Osteocyte (in vitro differentiated cells): ENCODE results near the gene CRISP1. TPM values are rescaled to one million over a fixed set of nuclear protein-coding genes. Genes with fewer than 3 reads are reported as not detected.

Experiments
- DNase-seq: peaks from one replicate; pipeline ENCODE4 v3.0.0; 2021; ENCODE audit warnings: mixed read lengths; ENCODE audit not compliant: unreplicated experiment; ENCODE audit errors: extremely low spot score
- H3K27ac Mint-ChIP-seq: one replicate; pipeline ENCODE4 v1.8.0; 2021; ENCODE audit warnings: mild to moderate bottlenecking, mixed read lengths; ENCODE audit not compliant: unreplicated experiment
- H3K27me3 Mint-ChIP-seq: one replicate; pipeline ENCODE4 v1.8.0; 2021; ENCODE audit warnings: mixed read lengths; ENCODE audit not compliant: unreplicated experiment
- H3K36me3 Mint-ChIP-seq: one replicate; pipeline ENCODE4 v1.8.0; 2021; ENCODE audit warnings: mixed read lengths; ENCODE audit not compliant: unreplicated experiment
- H3K4me1 Mint-ChIP-seq: one replicate; pipeline ENCODE4 v1.8.0; 2021; ENCODE audit warnings: mixed read lengths; ENCODE audit not compliant: unreplicated experiment
- H3K4me3 Mint-ChIP-seq: one replicate; pipeline ENCODE4 v1.8.0; 2021; ENCODE audit warnings: mild to moderate bottlenecking, moderate library complexity, mixed read lengths; ENCODE audit not compliant: unreplicated experiment
- H3K9me3 Mint-ChIP-seq: one replicate; pipeline ENCODE4 v1.8.0; 2021; ENCODE audit warnings: mixed read lengths; ENCODE audit not compliant: unreplicated experiment
- CTCF ChIP-seq: fragments of 200-600 bp; sonication (generic); IDR thresholded peaks from 2 replicates; pipeline ENCODE4 v1.5.0; 2021; ENCODE audit warnings: antibody characterized with exemption, mild to moderate bottlenecking, moderate library complexity
- total RNA-seq: library from RNA; stranded (reverse); gene quantifications from 2 replicates; pipeline ENCODE4 v1.2.1, GENCODE V29; 2021

Gene CRISP1
- total RNA-seq, 1 donor from 2014 or later: not detected

- no peak for TF ChIP-seq CTCF
These were observed 11.1 kb downstream of the CRISP1 start for GRCh38 chr6:49855221-49855620.

GRCh38 chr6:49852975-49853374, 13.4 kb downstream of the CRISP1 start:
- DNase-seq: no peak
- no peaks in the 10 kb centered on the region for H3K4me1 Mint-ChIP-seq
- no peak overlapping the region for H3K27ac Mint-ChIP-seq
- no peaks in the 10 kb centered on the region for H3K36me3 Mint-ChIP-seq
- H3K4me3 Mint-ChIP-seq: no peak overlapping the region
- TF ChIP-seq CTCF: no peak
- H3K27me3 Mint-ChIP-seq: peaks cover 7% of the 10 kb centered on the region
- no peaks in the 10 kb centered on the region for H3K9me3 Mint-ChIP-seq

More at GRCh38 chr6:49855221-49855620, 11.1 kb downstream of the CRISP1 start:
- no peaks in the 10 kb centered on the region for H3K4me1 Mint-ChIP-seq
- H3K9me3 Mint-ChIP-seq: no peaks in the 10 kb centered on the region
- no peak overlapping the region for H3K4me3 Mint-ChIP-seq
- H3K27ac Mint-ChIP-seq: no peak overlapping the region
- peaks cover 7% of the 10 kb centered on the region for H3K27me3 Mint-ChIP-seq
- DNase-seq: no peak
- H3K36me3 Mint-ChIP-seq: no peaks in the 10 kb centered on the region

GRCh38 chr6:49849213-49849907, 17.0 kb downstream of the CRISP1 start:
- no peak overlapping the region for H3K4me3 Mint-ChIP-seq
- H3K27ac Mint-ChIP-seq: no peak overlapping the region
- no peaks in the 10 kb centered on the region for H3K4me1 Mint-ChIP-seq
- H3K27me3 Mint-ChIP-seq: peaks cover 5% of the 10 kb centered on the region
- no peaks in the 10 kb centered on the region for H3K36me3 Mint-ChIP-seq
- TF ChIP-seq CTCF: peak; percentile 64
- DNase-seq: no peak
- H3K9me3 Mint-ChIP-seq: no peaks in the 10 kb centered on the region

GRCh38 chr6:49847673-49848072, 18.7 kb downstream of the CRISP1 start:
- Mint-ChIP-seq H3K4me3 (no peak overlapping the region), H3K36me3 (no peaks in the 10 kb centered on the region), H3K4me1 (no peaks in the 10 kb centered on the region), H3K9me3 (no peaks in the 10 kb centered on the region), H3K27me3 (peaks cover 5% of the 10 kb centered on the region), H3K27ac (no peak overlapping the region)
- TF ChIP-seq CTCF: no peak
- no peak for DNase-seq

- DNase-seq: no peak
- Mint-ChIP-seq H3K9me3 (no peaks in the 10 kb centered on the region), H3K27ac (no peak overlapping the region), H3K4me1 (no peaks in the 10 kb centered on the region), H3K4me3 (no peak overlapping the region), H3K27me3 (peaks cover 7% of the 10 kb centered on the region), H3K36me3 (no peaks in the 10 kb centered on the region)
- no peak for TF ChIP-seq CTCF
These were observed 19.3 kb downstream of the CRISP1 start for GRCh38 chr6:49847014-49847413.
